DND-41 (cell line): ENCODE measurements around the gene ING2.

Experiments used
- CTCF ChIP-seq: IDR thresholded peaks from 2 replicates; pipeline ENCODE4 v1.5.1; 2012; ENCODE audit warnings: borderline replicate concordance, low read length, moderate library complexity, mild to moderate bottlenecking; ENCODE audit not compliant: poor library complexity, severe bottlenecking; ENCODE audit errors: extremely low read depth
- EZH2 ChIP-seq: IDR thresholded peaks from 3 replicates; pipeline ENCODE4 v1.6.1; 2012; ENCODE audit warnings: borderline replicate concordance, low read depth, mild to moderate bottlenecking, moderate library complexity, low read length, inconsistent platforms; ENCODE audit not compliant: severe bottlenecking

- no peak for TF ChIP-seq EZH2
- TF ChIP-seq CTCF, result no peak
These were observed 19.3 kb upstream of the ING2 start for GRCh38 chr4:183485411-183486160.
